Stimulated activated CD4-positive, alpha-beta T cell treated with anti-CD3 and anti-CD28 coated beads, Interleukin-4, amount 100 ng/mL, for 48 hours (primary cell): ENCODE results near the gene PCDH9.
"Not testable (repeated sequence)": the region's sequence is repeated elsewhere in the genome, so short reads cannot be mapped to it uniquely, and the experiment has no call there.

Experiments used
- DNase-seq, 2 donors: peaks; one replicate each; pipeline ENCODE4 v3.0.0-alpha.2; 2020; ENCODE audit warnings: low read depth in 2 of 2

Gene PCDH9

DNA sequence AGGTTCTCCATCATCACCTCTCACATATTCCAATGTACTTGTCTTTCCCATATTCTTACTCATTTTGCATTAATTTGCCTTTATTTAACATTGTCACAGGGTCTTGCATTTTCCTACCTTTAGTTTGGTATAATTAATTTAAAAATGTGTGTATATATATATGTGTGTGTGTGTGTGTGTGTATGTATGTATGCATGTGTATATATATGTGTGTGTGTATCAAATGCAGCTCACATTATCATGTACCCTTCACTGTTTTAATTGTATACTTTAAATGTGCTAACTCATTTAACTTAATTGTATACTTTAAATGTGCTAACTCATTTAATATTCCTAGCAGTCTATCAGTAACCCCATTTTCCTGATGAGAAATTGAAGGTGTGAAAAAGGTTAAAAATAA lies 104.5 kb downstream of the PCDH9 start:
- DNase-seq = no peak

GRCh38 chr13:67123165-67123564 lies 107.0 kb downstream of the PCDH9 start:
- no peak for DNase-seq

GRCh38 chr13:67122251-67122650 lies 107.9 kb downstream of the PCDH9 start:
- no peak for DNase-seq

GRCh38 chr13:67120872-67121531 lies 109.1 kb downstream of the PCDH9 start:
- no peak for DNase-seq

DNA sequence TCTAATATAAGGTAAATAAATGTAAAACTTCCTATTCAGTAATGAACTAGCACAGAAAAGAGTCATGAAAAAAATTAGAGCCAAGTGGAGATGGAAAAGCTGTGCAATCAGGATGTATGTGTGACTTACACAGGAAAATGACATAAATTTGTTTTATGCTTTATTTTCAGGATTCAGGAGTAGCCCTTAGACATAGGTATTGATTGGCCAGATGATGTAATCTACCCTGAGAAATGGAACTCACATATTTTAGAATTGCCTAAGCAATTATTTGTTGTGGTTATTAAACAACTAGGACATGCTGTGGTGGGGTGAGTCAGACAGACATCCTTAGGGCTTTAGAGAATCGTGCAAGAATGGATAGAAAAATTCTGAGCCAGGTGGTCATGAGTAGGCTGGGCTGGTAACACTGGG lies 110.6 kb downstream of the PCDH9 start:
- no peak for DNase-seq

DNA sequence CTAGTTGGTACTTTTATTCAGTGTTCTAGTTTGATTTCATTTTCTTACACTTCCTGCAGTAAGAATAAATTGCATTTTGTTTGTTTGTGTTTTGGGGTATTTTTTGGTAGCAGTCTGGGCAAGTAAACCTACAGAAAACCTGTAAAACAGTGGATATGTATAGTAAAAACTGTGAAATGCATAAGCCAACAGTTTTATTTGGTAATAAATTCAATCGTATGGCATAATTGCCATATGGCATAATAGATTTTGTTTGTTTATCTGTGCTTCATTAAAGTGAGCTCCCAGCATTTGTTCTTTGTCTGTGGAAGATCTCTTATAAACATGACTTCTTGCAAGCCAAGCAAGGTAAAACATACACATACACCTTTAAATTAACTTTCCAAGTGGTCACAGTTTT lies 111.9 kb downstream of the PCDH9 start:
- no peak for DNase-seq

DNA sequence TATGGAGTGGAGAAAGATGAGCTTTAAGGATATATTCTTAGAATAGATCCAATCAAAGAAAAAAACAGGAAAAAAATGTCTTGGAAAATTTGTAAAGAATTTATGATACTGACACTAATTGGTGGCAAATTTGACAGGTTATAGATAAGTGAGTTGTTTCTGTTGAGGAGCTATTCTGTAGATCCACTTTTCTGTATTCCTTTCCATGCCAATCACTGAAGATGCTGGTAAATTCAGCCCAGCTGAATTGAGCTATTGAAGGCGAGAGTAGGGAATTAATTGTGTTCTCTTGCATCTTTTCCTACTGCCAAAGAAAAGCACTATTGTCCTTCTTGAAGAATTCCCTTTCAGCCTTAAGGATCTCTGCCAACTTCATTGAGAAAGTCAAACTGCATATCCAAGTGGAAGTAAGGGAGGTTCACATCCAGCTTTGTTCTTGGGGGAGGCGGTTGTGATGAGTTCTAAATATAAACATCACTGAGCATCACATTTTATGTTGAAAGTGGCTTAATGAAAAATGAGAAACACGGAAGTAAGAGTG lies 113.1 kb downstream of the PCDH9 start:
- no peak for DNase-seq

DNA sequence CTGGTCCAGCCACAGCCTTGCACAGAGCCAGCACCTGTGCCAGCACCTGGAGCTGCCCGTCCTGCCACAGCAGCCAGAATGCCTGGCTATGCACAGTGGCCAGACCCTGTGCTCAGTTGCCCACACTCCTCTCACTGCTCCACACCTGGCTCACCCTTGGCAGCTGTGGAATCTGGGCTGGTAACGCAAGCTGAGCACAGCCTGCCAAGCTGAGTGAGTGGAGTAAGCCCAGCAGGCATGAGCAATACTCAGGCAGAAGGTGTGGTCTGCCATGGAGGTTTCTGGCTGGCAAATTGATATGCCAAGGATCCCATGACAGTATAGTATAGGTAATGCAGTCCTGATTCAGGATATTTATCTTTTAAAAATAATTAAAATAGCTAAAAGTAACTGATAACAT lies 122.2 kb downstream of the PCDH9 start:
- no peak for DNase-seq

GRCh38 chr13:67106502-67107057 lies 123.6 kb downstream of the PCDH9 start:
- DNase-seq = no peak

GRCh38 chr13:67101730-67102467 lies 128.2 kb downstream of the PCDH9 start:
- DNase-seq = no peak

DNA sequence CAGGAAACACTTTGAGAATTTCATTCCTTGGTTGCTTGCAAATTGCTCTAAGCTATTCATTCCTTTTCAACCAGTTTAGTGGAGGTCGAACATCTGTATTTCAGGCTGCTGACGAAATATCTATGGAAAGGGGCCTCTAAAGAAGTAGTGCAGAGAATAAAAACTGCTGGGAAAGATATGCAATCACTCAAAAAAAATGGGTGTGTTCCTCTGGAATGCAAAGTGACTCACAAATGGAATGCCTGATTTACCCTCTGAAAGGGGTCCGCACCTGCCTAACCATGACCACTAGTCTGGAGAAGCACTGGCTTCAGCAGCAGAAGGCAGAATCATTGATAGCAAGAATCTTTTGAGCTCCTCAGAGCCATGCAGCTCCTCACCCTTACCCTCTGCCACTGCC lies 129.4 kb downstream of the PCDH9 start:
- DNase-seq = no peak

GRCh38 chr13:67099494-67099893 lies 130.6 kb downstream of the PCDH9 start:
- no peak for DNase-seq

DNA sequence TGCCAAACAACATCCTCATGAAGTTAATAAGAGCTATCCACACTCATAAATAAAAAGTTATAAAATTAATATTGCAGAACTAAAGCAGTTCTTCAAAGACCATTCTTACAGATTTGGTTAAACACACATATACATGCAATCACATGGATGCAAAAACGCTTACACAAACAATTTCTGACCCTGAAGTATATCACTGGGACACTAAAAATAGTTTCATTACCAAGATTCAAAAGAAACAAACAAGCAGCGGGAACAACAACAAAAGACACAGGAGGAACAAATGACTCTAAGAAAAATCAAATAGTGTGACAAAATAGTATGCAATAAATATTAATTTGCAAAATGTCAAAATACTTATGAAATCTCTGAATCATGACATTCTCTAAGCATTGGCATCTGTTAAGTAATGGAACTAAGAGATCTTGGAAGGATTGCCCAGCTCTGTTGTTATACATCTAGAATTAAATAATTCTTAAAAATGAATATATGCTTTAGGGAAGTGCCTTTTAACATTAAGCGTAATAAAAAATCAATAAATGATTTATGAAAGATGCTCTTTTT lies 132.2 kb downstream of the PCDH9 start:
- DNase-seq = no peak

DNA sequence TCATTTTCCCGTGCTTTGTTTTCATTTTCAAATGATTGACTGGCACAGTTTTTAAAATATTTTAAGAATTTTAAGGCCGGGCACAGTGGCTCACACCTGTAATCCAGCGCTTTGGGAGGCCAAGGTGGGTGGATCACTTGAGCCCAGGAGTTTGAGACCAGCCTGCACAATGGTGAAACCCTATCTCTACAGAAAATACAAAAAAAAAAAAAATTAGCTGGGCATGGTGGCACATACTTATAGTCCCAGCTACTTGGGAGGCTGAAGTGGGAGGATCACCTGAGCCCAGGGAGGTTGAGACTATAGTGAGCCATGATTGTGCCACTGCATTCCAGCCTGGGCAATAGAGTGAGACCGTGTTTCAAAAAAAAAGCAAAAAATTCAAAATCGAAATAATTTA lies 133.2 kb downstream of the PCDH9 start:
- not testable (repeated sequence) for DNase-seq

GRCh38 chr13:67096418-67096817 lies 133.7 kb downstream of the PCDH9 start:
- DNase-seq = no peak

GRCh38 chr13:67095621-67096020 lies 134.5 kb downstream of the PCDH9 start:
- no peak for DNase-seq

- DNase-seq = no peak
These were observed 135.2 kb downstream of the PCDH9 start for GRCh38 chr13:67094952-67095351.

GRCh38 chr13:67094078-67094477 lies 136.1 kb downstream of the PCDH9 start:
- no peak for DNase-seq

DNA sequence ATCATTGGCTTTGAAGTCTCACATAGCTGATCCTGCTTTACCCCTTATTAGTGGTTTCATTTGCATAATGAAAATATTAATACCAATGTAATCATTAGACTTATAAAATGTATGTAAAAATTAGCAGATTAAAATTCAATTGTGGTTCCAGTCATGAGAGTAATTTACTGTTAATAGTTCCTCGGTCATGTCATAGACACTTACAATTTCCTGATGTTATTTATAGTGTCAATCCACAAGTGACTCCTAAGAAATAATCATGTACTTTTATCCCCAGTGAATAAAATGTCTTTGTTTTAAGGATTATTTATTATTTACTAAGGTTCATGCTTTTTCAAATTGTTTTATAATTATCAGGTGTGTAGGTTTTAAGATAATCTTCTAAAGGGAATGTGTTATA lies 138.5 kb downstream of the PCDH9 start:
- DNase-seq = no peak

GRCh38 chr13:67090856-67091255 lies 139.3 kb downstream of the PCDH9 start:
- DNase-seq = no peak

- DNase-seq = no peak
These were observed 142.6 kb downstream of the PCDH9 start for GRCh38 chr13:67087527-67087926.

- DNase-seq = no peak
These were observed 143.9 kb downstream of the PCDH9 start for GRCh38 chr13:67086260-67086659.

GRCh38 chr13:67084066-67084465 lies 146.1 kb downstream of the PCDH9 start:
- no peak for DNase-seq
